HG03196 (cell line): ENCODE measurements around the gene NRP2.

Experiments
- ATAC-seq: cut with Tn5 transposase; IDR thresholded peaks from one replicate; pipeline ENCODE4 v1.9.1; 2021; ENCODE audit not compliant: unreplicated experiment

The NRP2 gene, protein sequence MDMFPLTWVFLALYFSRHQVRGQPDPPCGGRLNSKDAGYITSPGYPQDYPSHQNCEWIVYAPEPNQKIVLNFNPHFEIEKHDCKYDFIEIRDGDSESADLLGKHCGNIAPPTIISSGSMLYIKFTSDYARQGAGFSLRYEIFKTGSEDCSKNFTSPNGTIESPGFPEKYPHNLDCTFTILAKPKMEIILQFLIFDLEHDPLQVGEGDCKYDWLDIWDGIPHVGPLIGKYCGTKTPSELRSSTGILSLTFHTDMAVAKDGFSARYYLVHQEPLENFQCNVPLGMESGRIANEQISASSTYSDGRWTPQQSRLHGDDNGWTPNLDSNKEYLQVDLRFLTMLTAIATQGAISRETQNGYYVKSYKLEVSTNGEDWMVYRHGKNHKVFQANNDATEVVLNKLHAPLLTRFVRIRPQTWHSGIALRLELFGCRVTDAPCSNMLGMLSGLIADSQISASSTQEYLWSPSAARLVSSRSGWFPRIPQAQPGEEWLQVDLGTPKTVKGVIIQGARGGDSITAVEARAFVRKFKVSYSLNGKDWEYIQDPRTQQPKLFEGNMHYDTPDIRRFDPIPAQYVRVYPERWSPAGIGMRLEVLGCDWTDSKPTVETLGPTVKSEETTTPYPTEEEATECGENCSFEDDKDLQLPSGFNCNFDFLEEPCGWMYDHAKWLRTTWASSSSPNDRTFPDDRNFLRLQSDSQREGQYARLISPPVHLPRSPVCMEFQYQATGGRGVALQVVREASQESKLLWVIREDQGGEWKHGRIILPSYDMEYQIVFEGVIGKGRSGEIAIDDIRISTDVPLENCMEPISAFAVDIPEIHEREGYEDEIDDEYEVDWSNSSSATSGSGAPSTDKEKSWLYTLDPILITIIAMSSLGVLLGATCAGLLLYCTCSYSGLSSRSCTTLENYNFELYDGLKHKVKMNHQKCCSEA

DNA sequence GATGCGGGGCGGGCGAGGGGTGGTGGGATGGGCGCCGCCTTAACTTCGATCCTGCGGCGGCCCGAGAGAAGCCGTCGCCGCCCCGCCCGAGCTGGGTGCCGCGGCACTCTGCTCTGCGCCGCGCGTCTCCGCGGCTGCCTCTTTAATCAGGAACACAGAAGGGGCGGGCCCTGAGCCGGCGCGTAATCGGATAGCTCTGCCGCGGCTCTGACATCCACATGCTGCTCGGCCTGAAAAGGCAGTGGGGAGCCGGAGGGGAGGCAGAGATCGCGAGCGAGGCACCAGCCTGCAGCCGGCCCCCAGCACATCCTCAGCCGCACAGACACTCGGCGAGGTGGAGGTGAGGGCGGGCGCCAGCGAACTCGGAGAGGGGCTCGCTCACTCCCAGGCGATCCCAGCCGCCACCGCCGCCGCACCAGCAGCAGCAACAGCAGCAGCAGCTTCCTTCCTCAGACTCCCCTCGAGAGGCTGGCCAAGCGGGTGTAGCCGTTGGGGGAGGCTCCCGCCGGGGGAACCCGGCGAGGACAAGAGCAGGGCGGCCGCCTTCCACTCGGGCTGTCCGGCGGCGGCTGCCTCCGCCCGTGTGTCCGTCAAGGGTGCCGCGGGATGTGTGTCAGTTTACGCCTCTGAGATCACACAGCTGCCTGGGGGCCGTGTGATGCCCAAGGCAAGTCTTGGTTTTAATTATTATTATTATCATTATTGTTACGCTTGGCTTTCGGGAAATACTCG is at the start of gene NRP2:
Gene NRP2 (plus strand): TSS at position 263 of the 732 bp plus-strand sequence. CDS start 790 bp downstream, outside the sequence.
- peak; percentile 58 for ATAC-seq

DNA sequence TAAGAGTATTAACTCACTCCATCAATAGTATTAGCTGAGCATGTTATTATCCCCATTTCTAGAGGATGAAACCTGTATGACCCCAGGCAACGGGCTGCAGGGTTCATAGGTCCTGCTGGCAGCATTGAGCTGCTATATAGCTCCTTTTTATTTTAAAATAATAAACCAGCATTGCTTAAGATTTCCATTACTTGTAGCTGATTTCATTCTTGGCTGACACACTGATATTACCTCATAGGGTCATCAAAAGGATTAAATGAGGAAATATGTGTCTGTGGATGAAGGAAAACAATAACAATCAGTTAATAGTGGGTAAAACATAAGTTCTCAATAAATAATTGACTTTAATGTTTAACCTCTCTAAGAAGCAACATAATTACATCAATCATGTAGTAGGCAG is 48.3 kb upstream of the NRP2 start:
- no peak for ATAC-seq

DNA sequence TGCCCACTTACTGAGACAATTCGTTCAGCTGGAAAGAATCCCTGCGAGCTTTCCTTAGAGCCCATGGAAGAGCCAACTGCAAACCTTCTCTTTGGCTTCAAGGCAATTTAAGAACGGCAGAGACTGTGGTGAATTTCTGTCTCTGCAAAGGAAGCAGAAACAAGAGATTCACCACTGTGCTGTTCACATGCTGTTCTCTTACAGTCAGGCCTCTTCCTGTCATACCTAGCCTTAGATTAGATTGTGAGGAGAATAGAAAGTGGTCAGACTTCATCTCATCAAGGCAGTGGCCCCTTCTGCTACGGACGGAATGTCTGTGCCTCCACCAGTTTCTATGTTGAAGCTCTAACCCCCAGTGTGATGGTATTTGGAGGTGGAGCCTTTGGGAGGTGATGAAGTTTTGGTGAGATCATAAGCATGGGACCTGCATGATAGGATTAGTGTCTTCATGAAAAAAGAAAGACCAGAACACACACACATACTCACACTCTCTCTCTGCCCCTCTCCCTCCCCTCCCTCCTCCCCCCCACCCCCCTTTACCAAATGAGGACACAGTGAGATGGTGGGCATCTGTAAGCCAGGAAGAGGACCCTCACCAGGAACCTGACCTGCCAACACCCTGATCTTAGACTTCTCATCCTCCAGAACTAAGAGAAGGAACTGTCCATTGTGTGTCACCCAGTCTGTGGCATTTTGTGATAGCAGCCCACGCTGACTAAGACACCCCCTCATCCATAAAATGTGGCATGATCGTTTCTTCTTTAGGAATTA is 45.6 kb upstream of the NRP2 start:
- no peak for ATAC-seq

DNA sequence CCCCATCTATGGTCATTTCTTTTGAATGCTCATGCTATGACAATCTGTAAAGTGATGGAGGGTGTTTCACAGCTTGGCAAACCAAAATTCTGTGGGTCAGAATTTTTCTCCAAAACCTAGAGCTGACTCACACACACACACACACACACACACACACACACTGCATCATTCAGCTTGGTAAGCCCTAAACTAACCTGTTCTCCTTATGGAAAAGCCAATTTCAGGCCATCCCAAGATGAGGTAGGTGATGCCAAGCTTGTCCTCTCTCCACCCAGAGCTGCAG is 45.0 kb upstream of the NRP2 start:
- no peak for ATAC-seq

DNA sequence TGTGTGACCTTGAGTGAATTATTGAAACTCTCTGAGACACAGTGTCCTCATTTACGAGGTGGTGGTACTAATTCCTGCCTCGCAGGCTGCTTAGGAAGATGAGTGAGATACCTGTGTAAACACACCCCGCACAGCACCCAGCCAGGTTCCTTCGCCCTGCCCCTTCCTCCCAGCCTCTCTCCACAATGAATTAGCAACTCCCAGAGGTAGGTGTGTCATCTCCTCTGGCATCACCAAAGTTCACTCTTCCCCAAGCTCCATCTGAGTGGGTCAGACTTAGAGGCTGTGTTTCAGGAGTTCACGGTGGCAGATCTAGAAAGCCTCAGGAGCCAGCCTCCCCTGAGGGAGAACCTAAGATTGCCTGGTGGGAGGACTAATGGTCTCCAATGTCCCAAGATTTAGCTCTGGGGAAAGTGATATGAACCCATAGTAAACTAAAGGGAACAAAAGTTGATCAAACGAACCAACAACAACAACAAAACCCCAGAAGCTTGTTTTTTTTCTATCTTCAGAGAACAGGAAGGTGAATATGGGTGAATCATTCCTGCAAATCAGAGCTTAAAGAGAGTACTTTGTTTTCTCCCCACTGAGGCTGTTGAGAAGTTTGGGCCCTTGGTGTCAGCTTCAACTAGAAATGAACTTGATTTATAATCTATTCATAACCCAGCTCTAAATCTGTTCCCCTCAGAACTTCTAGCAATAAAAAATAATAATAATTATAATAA is 44.4 kb upstream of the NRP2 start:
- ATAC-seq = no peak

DNA sequence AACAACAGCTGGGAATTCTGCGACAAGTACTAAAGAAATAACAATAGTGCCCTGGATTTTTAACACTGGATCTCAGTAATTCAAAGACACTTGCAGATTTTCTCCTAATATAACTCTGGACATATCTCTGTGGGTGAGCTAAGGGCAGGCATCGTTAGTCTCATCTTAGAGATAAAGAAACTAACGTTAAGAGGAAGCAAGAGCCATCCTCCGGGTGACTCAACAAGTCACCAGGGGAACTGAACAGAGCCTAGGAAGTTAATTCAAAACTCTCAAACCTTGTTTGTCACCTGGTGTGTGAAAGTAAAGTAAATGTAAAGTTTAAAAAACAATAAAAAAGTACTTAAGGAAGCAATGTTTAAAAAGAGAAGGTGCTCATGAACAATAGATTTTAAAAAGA is 41.6 kb upstream of the NRP2 start:
- ATAC-seq = no peak

DNA sequence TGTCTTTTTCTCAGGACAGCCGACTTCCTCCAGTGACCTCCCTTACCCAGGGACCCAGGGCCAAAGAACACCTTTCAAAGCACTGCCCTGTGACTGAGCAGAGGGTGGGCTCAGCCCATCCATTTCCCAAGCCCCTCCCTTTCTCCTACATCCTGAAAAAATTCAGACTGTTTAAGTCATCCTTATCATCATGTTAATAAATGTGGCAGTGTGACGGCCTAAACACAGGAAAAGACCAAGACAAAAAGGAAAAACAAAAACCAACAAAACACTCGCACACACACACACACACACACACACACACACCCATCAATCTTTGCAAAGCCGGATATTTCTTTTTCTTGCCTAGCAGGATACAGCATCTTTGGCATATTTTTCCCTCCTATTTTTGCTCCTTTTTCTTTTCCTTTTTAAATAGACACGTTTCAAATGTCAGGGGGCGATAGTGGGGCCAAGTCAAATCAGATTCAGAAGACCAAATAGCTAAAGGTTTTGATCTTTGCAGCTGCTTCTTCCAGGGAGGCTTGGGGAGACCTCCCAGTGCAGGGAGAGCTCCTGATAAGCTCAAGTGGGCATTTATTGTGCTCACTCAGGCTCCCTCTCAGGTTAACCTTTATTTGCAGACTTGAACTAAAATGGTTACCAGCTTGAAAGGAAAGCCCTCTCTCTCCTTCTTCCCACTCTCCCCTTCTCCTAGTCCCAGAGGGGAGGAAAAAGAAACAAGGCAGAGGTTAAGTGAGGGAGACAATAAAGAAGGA is 39.5 kb upstream of the NRP2 start:
- no peak for ATAC-seq

DNA sequence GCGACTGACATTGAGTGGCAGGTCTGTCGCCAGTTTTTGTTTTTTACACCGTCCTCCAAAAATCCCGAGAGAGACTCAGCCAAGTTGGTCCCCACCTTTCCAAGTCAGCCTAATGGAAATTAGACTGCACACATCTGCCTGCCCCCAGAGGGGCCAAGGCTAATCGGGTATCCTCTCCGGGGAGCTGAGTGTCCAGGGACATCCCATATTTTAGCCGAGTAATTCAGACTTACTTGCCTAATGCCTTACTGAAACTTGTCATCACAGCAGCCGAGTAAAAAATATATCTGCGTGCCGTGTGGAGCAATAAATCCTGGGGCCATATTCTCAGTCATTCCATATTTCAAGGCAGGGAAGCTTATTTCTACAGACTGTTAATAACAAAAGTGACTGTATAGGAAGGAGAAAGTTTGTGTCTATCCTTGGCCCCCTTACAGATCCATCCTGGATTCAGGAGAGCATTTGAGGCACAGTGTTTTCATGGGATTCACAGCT is 38.9 kb upstream of the NRP2 start:
- no peak for ATAC-seq

DNA sequence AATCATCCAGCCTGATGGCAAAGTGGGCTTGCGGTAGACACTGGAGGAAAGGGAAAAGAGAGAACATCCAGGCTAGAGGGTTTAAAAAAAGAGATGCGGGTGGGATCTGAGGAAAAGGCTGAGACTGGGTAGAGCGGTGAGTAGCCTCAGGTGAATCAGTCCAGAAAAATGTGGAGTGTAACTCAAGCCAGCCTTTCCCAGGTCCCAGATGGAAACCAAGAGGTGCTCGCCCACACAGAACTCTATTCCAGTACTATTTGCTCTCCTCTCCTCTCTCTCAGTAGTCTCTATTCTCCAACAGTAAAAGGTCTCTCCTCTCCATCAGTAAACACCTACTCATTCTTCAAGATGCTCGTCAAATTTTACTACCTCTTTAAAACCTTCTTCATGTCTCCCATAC is 38.3 kb upstream of the NRP2 start:
- no peak for ATAC-seq

DNA sequence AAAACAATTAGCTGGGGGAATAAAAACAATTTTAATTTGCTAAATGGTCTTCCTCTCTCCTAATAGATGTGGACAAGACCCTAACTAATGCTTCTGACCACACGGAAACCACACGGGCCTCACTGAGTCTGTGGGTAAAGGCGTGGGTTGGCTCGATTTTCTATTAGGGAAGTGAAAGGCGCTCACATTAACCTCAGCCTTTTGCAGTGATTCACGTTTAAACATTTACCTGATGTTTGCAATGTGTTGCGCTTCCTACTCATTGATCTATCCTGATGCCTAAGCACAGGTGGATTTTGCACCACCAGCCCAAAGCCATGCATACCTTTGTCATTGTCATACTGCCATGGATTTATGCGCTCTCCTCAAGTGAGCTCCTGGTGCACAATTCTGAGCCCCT is 35.6 kb upstream of the NRP2 start:
- ATAC-seq = peak; percentile 96

DNA sequence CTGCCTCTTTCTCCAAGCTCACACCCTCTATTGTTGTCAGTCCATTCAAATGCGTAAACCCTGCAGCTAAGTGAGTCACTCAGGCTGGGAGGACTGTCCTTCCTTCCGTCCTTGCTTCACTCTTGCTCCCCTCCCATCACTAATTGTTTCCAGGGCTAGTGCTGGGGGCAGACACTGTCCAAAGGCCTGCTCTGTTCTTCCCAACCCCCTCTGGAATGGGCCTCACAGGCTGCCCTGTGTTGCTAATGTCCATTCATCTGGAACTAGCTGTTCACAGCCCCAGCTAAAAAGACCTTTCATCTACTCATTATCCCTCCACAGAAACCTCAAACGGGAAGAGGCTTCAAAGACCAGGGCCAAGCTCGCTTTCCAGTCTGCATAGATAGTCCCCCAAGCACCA is 31.9 kb upstream of the NRP2 start:
- ATAC-seq = no peak

DNA sequence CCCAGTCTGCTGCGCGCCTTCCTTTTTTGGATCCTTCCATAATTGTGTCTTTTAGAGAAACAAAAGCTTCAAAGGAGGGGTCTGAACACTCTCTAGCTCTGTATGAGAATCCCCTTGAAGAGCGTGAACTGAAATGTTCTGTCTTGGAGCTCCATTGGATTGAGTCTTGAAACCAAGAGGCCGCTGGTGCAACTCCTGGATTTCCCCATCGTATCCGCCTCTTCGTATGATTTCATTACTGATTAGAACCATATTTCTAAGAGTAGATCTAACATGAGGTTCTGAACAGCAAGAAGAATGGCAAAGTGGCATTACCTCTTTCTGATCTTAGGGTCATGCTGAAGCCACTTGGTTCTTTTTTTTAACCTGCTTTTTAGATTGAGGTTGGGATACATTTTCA is 31.4 kb upstream of the NRP2 start:
- ATAC-seq = no peak

DNA sequence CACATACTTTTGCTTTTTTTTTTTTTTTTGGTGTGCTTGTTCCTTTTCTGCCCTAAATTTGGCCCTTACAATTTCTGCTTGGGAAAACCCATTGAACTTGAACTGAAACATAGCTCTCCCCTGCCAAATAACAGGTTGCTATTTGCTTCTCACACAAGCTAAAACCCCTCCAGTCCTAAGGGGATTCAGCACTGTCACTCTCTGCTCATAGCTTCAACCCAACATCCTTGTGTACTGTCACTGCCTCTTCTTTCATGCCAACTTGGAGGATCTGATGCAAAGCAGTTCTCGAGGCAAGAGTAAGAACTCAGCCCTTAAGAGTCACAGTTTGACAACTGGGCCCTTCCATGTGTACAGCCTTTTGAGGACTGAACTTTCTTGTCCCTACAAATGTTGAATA is 30.6 kb upstream of the NRP2 start:
- no peak for ATAC-seq

DNA sequence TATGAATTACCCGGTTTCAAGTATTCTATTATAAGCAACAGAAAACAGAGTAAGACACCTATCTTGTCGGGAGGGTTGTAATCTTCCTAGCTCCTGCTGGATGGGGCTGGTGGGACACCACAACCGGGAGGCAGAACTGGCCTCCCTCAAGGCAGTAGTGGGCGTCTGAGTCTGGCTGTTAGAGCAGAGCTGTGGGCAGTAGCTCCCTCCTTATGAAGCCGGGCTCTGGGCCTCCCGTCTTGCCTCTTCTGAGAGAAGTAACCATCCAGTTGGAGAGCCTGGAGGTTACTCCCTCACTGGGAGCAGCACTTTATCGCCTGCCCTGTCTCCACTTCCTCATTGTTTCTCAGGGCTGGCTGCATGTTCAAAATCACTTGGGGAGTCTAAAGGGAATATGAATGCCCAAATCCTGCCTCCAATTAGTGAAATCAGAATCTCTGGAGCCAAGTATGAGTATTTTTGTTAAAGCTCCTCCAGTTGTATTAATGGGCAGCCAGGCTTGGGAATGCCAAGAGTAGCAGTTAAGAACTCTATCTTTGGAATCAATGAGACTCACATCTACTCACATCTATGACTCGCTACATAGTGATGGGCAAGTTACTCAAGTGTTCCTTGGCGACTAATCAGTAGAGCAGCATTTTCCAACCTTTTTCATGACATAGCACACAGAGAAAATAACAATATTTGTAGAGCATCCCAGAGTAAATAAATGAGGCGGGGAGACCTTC is 27.3 kb upstream of the NRP2 start:
- ATAC-seq = no peak

DNA sequence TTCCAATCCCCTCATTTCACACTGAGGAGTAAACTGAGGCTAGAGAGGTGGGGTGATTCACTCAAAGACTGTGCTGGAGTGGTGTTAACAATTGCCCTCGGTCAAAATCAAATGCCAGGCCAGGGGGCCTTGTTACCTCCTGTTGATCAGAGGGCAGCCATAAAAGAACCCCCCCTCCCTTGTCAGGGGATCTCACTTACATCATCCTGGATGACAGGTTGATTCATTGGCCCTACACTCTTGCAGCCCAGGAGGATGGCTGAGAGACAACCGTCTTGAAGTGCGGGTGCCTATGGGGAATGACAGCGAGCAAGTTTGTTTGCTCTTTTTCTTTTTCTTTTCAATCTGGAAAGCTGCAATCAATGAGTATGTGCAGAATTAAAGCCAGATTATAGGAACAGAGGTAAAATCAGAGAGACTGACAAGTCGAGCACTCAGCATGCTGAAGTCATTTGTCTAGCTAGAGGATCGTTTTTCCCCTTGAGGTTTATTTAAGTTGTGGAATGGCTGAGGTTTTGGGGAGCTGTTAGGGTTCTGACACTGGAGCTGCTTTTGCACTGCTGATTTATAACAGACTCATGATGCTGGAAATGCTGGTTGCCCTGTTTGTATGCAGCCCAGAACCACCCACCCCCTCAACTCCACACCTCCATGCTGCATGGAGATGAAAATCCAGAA is 26.4 kb upstream of the NRP2 start:
- no peak for ATAC-seq

DNA sequence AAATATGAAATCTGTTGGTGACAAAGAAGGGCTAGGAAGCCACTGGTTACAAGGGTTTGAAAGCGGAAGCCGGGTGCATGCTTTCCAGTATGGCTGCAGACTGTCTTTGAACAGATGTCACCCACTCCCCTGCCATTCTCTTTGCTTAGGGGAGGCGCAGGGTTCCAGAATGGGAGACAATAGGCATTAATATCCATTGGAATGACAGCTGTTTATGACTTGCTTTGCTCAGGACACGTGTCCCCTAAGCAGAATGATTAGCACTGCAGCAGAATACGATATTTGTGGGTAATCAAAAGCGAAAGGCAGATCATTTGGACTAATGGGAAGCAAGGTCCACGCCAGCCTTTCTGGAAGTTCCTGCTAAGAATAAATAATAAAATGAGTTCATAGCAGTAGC is 25.8 kb upstream of the NRP2 start:
- ATAC-seq = no peak

DNA sequence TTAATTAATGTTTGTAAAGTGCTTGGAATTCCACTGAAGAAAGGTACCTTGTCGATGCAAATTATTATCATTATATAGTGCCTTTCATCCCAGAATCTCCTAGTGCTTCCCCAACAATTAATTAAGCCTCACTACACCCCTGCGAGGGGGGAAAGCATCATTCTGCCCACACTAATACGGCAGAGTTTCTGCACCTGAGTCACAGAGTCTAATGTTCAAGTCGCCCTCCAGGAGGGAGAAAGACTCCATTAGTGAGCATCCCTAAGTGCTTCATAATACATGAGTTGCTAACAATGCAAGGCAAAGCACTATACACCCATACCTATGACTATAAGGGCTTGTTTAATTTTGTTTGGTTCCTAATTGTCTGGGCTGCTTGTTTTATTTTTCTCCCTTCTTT is 25.4 kb upstream of the NRP2 start:
- ATAC-seq = no peak

DNA sequence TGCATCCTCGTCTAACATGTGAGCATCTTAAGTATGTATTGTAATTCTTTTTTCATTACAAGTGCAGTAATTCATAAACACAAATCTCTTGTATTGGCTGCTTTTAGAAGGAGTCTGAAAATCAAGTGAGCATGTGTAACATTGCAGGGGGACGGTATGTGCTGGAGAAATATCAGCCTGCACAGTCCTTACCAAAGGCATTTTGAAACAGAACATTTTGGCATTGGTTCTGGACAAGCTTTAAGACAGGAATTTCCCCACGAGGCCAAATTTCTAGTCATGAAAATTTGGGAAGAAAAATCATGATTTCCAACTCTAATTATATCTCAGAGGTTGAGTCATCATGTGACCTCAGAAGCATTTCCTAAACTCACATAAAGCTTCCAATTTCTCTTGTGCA is 24.7 kb upstream of the NRP2 start:
- no peak for ATAC-seq
